GM19467 (cell line): ENCODE data around the gene CEACAM6.
"Not testable (repeated sequence)": the region's sequence is repeated elsewhere in the genome, so short reads cannot be mapped to it uniquely, and the experiment has no call there.

ENCODE experiments used
- ATAC-seq: cut with Tn5 transposase; IDR thresholded peaks from one replicate; pipeline ENCODE4 v1.9.1; 2021; ENCODE audit warnings: mild to moderate bottlenecking, moderate library complexity; ENCODE audit not compliant: unreplicated experiment

Gene CEACAM6

DNA sequence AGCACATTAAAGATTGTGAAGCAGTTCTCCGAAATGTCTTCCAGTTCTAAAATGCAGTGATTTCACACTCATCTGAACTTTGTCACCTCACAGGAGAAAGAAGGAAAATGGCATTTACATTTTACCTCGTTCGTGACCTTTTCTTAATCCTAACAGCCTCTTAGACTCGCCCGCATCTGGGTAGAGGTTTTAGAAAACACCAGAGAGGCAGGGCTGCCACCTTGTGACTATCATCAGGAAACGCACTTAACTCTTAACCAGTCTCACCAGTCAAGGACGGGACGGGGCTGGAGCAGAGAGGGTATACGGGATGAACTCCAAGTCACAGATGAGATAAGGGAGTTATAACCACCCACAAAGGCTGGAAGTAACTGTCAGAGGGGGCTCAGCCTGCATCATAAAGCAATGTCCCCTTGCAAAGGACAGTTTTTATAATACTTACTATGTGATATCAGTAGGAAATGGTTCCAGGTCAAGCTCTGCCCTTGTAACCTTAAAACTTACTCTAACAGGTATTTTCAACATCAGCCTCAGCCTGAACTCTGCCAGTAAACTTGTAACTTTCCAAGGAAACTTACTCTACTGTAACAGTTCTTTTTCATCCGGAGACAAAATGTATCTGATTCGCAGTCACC, 8.6 kb upstream of the CEACAM6 start:
- ATAC-seq = no peak

DNA sequence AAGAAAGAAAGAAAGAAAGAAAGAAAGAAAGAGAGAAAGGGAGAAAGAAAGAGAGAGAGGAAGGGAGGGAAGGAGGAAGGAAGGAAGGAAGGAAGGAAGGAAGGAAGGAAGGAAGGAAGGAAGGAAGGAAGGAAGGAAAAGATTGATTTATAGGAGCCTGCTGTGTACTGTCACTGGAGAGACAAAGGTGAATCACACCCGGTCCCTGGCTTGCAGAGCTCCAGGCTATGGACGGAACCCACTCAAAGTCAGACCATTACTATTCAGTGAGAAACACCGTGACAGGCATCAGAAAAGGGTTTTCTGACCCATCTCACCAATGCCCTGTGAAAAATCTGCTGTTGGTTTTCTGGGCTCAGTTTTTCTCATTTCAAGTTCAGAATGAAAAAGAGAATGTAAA, 7.3 kb upstream of the CEACAM6 start:
- ATAC-seq = no peak

DNA sequence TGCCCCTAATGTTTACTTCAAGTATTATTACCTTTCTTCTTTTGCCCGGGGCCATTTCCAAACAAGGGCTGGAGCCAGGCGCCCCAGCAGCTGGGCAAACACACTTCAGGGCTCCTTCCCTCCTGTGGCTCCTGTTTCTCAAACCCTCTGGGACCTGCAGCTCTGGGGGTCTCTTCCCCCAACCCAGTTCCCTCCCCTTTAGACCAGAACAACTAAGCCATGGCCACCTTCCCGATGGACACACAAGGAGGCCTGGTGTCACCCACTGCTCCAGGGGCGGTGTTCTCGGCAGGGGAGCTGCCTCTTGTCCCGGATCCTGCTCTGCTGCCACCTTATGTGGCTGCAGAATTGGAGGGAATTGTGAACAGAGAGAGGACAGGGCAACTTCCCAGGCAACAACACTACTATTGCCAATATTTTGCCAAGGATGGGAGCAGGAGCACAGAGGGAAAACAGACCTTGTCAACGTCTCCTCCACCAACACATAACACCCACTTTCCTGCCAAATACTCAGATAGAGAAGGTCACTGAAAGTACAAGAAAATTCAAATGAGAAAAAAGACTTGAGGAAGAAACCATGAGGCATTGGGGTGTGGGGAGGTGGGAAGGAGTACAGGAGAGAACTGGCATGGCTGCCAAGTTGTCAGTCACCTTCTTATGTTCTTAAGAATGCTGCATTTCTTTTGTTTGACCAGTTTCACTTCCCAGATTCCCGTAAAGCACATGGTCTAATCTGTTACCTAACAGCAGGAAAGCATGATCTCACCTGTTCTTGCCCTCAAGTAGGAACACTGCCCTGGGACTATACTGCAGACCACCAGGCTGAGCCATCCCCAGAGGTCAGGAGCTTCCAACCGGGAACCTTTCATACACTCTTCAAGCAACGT, 4.8 kb upstream of the CEACAM6 start:
- not testable (repeated sequence) for ATAC-seq

DNA sequence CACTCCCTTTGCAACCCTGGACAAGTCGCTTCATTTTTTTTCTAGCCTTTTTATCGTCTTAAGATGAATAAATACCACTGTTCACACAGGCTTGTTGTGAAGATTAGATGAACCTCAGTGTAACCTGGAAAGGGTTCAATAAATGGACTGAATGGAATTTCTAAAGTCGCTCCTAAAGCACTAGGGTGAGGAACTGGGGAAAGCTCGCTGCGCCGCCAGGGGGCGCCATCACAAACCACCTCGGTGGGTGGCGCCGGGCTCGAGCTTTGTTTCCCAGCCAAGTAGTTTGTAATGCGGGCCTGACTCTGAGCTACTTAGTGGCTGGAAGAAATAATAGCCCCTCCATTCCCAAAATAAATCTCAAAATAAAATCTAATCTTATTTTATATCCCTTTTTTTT, 2.2 kb upstream of the CEACAM6 start:
- ATAC-seq = no peak

DNA sequence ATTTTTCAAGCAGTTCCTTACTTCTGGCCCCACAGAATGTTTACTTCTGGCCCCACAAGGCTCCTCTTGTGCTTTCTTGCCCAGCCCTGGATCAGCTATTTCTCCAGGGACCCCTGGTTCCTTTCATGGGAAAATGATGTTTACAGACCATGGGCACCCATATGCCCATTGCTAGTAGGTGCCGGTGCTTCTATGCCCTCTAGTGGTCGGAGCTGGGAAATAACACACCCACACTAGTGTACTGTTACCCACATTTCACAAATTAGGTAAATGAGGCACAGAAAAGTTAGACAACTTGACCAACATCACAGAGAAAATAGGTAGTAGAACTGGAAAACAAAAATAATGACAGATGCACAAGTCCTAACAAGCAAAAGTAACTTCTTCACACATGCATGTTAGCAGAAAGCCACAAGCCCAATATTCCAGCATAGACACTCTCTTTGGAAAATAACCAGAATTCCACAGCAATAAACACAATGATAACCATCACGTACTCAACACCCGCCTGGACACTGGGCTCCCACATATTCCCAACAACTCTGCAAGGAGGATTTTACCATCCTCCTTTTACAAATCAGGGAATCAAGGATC, 1.3 kb upstream of the CEACAM6 start:
- no peak for ATAC-seq

DNA sequence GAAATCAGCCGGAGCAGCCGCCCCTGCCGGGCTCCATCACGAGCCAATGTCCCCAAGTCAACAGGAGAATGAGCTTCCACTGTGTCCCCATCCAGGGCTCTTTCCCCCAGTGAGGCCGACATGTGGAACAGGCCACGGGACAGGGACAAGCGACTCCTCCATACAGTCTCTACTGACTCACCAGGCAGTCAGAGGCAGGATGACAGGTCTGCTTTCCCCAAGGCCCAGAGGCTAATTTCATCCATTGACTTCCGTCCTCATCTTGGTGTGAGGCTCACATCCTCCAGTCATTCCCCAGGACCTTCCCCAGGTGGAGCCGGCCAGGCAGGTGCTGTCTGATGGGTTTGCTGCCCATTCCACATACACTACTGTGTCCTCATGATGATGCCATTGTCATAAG, 3.5 kb downstream of the CEACAM6 start:
- no peak for ATAC-seq

DNA sequence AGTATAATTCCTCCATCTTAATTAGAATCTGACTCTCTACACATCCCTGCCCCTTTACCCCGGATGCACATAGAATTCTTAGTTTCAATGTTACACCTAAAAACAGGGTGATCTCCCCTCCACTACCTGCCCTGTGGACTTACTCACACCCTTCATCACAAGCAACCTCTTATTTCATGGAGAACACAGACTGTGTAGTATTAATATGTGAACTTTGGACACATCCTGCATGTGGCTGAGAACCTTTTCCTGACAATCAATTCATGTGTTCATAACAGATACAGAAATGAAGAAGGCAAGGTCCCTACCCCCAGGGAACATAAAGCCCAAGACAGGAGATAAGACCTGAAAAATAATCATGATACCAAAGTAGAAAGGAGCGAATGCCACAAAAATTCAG, 11.8 kb downstream of the CEACAM6 start:
- ATAC-seq = no peak

DNA sequence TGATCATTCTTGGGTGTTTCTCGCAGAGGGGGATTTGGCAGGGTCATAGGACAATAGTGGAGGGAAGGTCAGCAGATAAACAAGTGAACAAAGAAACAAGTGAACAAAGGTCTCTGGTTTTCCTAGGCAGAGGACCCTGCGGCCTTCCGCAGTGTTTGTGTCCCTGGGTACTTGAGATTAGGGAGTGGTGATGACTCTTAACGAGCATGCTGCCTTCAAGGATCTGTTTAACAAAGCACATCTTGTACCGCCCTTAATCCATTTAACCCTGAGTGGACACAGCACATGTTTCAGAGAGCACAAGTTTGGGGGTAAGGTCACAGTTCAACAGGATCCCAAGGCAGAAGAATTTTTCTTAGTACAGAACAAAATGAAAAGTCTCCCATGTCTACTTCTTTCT, 12.8 kb downstream of the CEACAM6 start:
- not testable (repeated sequence) for ATAC-seq

DNA sequence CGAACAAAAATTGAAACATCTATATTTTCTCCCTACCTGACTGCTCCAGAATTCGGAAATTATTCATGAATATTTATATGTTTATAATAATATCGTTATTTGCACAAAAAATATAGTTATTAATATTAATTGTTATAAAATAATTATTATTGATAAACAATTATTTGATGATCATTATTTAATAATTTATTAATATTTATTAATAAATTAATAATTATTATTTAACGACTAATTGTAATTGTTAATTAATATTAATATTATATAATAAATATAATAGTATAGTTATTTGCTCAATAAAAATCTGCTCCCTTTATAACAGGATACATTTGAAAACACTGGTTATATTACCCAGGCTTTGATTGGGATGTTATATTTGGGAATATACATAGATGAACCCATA, 14.3 kb downstream of the CEACAM6 start:
- ATAC-seq = no peak

DNA sequence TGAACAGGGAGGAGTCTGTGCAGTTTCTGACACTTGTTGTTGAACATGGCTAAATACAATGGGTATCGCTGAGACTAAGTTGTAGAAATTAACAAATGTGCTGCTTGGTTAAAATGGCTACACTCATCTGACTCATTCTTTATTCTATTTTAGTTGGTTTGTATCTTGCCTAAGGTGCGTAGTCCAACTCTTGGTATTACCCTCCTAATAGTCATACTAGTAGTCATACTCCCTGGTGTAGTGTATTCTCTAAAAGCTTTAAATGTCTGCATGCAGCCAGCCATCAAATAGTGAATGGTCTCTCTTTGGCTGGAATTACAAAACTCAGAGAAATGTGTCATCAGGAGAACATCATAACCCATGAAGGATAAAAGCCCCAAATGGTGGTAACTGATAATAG, 16.1 kb downstream of the CEACAM6 start:
- no peak for ATAC-seq

DNA sequence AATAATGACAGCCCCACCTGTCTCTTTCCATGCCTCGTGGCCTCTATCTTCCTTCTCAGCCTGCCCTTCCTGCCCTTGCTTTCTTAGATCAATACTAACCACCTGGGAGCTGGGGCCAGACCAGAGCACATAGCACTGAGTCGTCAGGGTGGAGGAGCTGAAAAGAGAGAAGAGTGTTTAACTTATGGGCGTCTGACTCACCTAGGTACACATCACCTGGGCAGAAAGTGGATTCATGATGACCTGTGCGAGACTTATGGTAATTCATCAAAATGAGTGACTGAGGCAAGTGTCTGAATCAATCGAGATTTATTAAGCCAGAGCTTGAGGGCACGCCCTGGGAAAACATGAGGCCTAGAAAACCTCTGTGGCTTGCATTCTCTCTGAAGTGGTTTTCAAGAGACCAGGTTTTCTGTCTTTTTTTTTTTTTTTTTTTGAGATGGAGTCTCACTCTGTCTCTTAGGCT, 19.2 kb downstream of the CEACAM6 start:
- ATAC-seq = no peak

DNA sequence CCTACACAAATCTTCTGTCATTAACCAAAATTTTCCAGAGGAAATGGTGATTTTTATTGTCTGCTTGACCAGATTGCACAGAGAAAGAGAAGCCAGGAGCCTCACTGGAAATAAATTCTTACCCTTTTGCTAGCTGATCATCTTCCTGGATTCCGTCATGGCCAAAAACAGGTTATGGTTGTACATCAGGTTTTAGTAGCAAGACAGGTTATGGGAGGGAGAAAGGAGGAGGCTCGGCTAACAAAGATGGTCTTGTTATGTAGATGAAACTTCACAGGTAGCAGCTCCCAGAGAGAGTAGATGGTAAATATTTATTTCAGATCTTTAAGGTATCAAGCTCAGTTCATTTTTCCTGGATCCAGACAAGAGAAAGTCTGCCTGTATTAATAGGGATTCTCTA, 21.4 kb downstream of the CEACAM6 start:
- no peak for ATAC-seq

DNA sequence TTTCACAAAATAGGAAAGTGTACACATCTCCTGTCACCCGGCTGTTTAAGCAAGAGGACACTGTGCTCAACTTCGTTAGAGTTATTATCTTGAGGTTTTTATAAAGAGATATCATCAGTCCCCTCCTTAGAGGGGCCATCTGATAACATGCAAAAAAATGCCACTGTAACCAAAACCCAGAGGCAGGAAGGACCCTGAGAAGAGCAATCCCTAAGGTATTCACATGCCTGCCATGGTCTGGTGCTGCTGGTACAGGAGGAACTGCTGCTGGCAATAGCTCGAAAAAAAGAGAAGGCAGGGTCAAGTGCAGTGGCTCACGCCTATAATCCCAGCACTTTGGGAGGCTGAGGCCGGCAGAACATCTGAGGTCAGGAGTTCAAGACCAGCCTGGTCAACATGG, 28.3 kb downstream of the CEACAM6 start:
- ATAC-seq = no peak

DNA sequence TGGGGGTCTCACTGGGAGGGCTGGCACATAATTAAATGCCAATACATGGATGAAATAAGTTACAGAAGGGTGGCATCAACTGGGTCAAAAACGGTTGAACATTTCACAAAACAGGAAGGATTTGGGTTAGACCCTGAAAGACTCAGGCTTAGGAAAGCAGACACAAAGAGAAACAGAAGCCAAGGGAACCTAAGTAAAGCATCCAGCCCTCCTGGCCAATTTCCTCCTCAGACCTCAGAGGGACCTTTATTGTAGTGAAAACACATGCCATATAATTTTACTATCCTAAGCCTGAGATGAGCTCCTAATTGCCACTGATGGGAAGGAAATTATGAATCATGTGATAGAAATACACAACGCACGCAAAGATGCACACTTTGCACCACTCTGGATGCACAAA, 29.0 kb downstream of the CEACAM6 start:
- no peak for ATAC-seq

DNA sequence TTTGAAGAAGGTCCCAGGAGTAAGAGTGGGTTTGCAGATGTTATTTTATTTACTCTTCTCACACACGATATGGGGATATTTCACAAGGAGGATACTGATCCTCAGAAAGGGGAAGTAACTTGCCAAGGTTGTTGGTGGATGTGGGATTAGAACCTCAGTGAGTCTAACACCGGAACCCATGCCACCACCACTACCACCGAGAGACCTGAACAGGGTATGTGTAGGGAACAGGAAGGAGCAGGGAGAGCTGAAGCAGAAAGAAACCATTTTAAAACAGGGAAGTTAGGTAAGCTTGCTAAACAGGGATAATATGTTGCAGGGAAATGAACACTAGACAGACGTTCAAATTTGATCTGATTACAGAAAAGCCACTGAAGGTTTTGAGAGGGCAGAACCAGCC, 29.4 kb downstream of the CEACAM6 start:
- ATAC-seq = no peak

DNA sequence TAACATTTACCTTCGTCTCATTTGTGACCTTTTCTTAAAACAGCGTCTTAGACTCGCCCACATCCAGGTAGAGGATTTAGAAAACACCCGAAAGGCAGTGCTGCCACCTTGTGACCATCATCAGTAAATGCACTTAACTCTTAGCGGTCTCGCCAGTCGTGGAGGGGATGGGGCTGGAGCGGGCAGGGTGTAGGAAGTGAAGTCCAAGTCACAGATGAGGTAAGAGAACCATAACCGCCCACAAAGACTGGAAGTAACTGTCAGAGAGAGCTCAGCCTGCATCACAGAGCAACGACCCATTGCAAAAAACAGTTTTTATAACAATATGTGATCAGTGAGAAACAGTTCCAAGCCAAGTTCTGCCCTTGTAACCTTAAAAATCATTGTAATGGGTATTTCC, 30.3 kb downstream of the CEACAM6 start:
- no peak for ATAC-seq

DNA sequence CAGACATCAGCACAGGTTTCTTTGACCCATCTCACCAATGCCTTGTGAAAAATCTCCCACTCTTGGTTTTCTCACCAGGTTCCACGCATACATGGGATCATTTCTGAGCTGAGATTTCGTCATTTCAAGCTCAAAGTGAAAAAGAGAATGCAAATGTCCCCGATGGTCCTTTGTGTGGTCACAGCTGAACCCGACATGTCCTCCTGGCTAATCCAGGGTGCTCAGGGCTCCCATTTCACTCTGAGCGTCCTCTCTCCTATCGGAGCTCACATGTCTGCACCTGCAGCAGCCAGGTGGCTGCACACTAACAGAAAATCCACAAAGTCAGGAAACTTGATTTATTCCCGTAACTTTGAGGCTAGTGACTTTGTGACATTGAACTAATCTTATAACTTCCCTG, 31.7 kb downstream of the CEACAM6 start:
- no peak for ATAC-seq

DNA sequence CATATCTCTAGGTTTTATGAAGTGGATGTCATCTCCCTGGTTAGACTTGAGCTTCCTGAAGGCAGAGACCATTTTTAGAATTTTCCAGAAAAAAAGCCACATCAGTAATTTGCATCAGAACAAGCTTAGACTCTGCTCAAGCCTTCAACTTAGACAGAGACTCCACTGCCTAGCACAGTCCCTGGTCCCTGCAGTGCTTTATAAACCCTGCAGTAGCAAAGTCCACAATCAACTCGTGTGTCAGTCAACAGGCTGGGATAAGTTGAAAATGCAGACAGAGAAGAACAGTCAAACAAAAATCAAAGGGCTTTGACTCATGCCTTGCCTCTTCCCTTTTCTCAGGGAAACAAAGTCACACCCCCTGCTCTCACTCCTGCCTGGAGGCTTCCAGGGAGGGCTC, 33.2 kb downstream of the CEACAM6 start:
- ATAC-seq = not testable (repeated sequence)

DNA sequence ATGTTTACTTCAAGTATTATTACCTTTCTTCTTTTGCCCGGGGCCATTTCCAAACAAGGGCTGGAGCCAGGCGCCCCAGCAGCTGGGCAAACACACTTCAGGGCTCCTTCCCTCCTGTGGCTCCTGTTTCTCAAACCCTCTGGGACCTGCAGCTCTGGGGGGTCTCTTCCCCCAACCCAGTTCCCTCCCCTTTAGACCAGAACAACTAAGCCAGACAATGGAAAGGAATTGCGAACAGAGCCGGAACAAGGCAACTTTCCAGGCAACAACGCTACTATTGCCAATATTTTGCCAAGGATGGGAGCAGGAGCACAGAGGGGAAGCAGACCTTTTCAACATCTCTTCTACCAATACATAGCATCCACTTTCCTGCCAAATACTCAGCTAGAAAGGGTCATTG, 33.7 kb downstream of the CEACAM6 start:
- ATAC-seq = not testable (repeated sequence)

DNA sequence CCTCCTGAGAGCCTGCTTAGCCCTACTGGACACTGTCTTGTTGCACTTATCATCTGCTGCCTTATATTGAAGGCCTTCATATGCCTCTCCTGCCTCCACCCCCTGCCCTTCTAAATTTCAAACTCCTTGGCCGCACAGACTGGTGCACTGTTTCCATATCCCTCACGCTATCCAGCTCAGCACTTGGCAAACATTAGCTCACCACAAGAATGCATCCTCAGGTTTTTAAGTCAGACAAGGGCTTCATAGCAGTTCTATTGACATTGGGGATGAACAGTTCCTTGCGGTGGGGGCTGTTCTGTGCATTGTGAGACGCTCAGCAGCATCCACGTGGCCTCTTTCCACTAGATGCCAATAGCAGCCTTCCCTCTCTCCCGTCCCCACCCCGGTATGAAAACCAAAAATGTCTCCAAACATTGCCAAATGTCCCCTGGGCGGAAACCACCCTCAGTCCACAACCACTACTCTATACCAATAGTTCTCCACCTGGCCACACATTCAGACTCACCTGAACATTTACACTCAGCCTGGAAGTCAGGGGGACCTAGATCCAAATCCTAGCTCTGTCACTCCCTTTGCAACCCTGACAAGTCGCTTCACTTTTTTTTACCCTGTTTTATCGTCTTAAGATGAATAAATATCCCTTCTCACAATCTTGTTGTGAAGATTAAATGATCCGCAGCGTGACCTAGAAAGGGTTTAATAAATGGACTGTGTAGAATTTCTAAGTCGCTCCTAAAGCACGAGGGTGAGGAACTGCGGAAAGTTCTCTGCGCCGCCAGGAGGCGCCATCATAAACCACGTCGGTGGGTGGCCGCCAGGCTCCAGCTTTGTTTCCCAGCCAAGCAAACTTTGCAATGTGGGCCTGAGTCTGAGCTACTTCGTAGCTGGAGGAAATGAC, 37.4 kb downstream of the CEACAM6 start:
- ATAC-seq = no peak

DNA sequence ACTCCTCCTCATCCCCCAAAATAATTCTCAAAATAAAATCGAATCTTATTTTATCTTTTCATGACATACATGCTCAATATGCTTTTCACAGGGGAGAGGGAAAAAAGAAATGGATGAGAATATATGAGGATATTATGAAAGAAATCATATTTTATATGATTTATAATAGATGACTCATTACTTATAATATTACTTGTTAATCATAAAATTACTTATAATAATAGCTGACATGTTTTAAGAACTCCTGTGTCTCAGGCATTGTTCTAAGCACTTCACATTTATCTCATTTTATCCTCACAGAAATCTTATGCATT, 38.0 kb downstream of the CEACAM6 start:
- no peak for ATAC-seq
